Gastrocnemius medialis (tissue), 4 donors: ENCODE measurements around the gene HDAC10.

Source experiments
- CTCF ChIP-seq, 5 experiments: fragments of 450-650 bp in 3 of 5; fragments of 200-600 bp in 2 of 5; sonication (generic) in 2 of 5; IDR thresholded peaks in 4 of 5; conservative IDR thresholded peaks in 1 of 5; 1 replicate in 4 of 5; 2 replicates in 1 of 5; pipeline ENCODE4 v1.5.1; 2016 to 2019; ENCODE audit warnings: antibody characterized with exemption in 5 of 5, mild to moderate bottlenecking in 3 of 5, moderate library complexity in 3 of 5
- POLR2A ChIP-seq, 2 donors: fragments of 450-650 bp; IDR thresholded peaks; one replicate each; pipeline ENCODE4 v1.6.1; 2017; ENCODE audit warnings: antibody characterized with exemption in 2 of 2, mild to moderate bottlenecking in 2 of 2, moderate library complexity in 2 of 2

- peak; percentile 54 to 87 (median 77) for TF ChIP-seq CTCF (IDR thresholded peaks at IDR 0.05 in 4 of 5, conservative IDR thresholded peaks at IDR 0.05 in 1 of 5)
- TF ChIP-seq POLR2A (IDR thresholded peaks at IDR 0.05) = no peak
Observed at GRCh38 chr22:50209893-50210292, 41.2 kb downstream of the HDAC10 start.
